Measurements from ENCODE around the gene RAB3GAP2. TPM values are rescaled to one million over a fixed set of nuclear protein-coding genes. Genes with fewer than 3 reads are reported as not detected.
A peak's percentile ranks its signal among the peaks of the same experiment; 100 is the strongest.
"Not testable (repeated sequence)": the region's sequence is repeated elsewhere in the genome, so short reads cannot be mapped to it uniquely, and the experiment has no call there.

The RAB3GAP2 gene
- total RNA-seq, 1 donor from 2014 or later, result 47.0 TPM

DNA sequence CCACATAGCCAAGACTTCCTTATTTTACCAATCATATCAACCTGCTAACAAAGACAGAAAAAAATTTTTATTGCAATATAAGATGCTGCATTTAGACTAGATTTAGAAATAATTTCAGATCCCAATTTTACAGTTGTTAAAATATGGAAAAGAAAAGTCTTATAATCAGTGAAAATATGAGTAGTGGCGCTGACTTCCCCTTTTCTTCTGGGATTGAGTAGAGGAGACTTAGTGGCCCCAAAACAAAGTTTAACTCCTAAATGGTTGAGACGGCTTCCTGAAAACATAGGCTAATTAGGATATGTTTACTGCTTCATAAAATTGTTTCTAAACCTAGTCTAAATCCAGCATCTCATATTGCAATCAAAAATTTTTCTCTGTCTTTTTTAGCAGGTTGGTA is 68.4 kb downstream of the RAB3GAP2 start:
- DNase-seq (ENCODE audit: low read depth), result no peak

DNA sequence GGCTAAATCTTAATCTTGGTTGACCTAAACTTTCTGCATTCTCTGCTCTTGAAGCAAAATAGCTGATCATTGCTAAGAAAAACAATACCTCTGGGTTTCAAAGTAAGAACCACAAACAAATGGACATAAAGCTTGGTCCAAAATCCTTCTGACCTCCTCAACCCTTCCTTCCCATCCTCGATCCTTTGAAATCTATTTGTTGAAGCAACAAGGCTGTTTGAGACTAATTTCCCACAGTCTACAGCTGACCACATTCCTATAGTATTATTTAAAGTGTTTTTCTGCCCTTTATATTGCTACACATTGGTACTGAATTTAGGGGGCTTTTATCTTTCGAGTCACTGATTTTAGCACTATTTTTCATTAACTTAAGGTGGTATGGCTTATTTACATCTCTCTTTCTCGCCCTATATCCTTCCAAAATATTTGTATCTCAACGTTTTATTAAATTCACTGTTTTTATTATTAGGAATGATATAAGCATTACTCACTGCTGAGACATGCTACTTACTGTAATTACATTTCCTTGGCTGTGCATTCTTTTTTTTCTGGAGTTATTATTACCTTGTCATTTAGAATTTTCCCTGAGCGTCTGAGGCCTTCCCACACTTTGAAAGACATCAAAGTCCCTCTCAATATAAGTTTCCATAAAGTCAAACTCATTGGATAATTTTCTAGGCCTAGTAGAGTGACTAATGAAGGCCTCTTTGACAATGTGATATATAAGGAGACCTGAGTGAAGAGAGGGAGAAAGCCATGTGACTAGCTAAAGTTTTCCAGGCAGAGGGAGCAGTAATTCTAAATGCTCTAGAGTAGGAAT is 73.9 kb downstream of the RAB3GAP2 start:
- no peak for DNase-seq (ENCODE audit: low read depth)

DNA sequence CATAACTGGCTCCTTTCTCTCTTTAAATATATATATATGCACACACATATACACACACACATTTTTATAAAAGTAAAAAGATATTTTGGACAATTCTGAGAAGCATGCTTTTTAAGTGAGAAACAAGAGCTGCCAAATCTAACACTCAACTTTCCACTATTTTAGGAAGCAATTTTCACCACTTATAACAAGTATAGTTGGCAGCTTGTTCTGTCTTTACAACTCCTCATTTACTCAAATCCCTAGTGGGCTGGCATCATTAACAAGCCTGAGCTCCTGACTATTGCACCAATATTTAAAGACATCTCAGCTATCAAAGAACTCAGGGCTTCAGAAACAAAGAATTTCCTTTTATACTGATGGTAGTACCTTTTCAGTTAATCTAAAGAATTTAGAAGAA is 76.6 kb downstream of the RAB3GAP2 start:
- no peak for DNase-seq (ENCODE audit: low read depth)

DNA sequence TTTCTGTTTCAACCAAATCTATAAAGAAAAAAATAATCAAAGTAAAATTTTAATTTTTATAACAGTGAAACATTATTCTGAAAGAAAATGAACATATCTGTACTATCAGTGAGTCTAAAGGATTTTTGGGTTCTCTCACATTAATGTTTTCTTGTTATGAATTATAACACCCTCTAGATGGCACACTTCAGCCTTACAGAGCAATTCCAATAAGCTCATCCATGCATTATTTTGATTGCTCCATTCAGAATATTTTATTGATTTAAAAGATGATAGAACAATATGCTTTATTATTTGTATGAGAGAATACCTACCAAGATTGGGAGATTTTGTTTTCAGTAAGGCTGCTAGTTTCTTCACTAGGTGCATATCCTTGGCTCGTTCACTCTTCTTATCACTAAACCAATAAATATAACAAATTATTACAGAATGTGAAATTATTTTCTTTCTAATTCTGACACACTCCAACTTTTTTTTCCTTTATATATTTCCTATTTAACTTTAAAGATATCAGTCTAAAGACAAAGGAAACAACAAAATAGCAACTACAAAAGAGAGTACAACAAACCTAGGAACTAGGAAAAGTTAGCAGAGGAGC is 82.4 kb downstream of the RAB3GAP2 start:
- DNase-seq (ENCODE audit: low read depth), result peak; percentile 47

DNA sequence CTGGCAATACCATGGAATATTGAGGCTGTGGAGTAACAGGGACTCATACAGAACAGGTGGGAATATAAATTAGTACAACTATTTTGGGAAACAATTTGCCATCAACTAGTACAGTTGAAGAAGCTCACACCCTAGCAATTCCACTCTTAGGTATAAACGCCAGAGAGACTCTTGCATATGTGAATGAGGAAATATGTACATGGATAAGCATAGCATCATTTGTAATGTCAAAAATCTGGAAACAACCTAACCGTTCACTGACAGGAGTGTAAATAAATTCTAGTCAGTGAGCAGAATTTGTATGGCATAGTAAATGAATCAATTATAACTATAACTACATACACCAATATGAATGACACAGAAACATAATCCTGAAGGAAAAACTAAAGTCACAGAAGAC is 83.7 kb downstream of the RAB3GAP2 start:
- no peak for DNase-seq (ENCODE audit: low read depth)

DNA sequence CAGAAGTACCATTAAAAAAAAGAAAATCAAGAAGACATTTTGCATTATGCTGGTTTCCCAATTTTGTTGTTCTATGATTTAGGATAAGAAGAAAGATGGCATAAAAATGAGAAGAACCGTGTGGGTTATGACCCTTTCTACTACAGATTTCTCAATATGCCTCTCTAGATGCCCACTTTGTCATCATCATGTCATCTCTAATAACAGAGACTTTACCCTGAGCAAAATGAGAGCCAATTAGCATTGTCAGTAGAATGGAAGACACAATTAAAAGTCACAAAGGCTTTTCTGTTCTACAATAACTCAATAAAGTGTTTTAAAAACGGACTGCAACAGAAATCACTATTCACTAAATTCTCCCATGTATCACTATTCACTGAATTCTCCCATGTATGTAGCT is 85.5 kb downstream of the RAB3GAP2 start:
- DNase-seq (ENCODE audit: low read depth), result no peak

DNA sequence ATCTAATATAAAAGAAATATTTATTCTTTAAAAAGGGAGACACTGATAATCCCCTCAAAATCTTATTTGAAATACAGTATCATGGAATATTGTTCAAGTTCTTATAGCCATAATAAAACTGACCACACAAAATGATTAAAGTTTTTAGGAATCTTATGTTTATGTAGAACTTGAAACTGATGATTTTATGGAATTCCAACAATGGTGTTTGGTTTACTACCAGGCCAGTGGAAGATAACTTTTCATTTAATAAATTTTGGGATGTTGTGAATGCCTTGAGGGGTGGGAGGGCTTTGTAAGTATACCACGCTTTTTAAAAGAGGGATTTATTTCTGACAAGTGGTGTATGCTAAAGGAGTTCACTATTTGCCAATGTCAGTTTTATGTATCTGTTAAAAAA is 87.7 kb downstream of the RAB3GAP2 start:
- DNase-seq (ENCODE audit: low read depth), result no peak

DNA sequence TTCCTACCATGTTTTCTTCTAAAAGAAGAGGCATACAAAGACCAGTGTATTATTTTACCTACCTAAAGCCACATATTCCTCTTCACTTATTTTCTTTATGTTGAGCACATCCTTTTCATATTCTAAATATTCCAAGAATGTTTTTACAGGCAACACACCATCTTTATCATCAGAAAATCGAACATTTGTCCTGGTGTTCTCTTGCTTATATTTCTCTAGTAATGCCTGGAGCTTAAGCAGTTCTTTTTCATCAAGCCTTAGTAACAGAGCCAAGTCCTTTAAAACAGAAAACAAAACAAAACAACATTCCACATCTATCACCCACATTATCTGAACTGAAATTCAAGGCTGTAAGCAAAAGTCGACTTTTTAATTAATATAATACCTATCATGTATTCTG is 89.6 kb downstream of the RAB3GAP2 start:
- no peak for DNase-seq (ENCODE audit: low read depth)

DNA sequence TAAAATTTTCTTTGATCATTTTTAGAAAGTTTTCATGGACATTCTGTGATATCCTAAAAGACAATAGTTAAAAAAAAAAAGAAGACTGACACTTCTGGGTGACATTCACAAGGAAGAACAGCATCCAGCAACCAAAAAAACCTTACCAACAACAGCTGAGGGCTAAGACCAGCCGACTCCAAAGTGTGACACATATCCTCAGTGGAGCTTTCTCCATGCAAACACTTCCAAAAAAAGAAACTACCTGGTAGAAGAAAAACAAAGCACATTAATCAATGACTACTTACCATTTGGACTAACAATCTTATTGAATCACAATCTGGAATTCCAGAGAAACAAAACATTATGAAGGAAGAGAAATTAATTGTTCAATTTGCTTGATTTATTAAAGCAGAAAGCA is 90.1 kb downstream of the RAB3GAP2 start:
- peak; percentile 4 for DNase-seq (ENCODE audit: low read depth)

DNA sequence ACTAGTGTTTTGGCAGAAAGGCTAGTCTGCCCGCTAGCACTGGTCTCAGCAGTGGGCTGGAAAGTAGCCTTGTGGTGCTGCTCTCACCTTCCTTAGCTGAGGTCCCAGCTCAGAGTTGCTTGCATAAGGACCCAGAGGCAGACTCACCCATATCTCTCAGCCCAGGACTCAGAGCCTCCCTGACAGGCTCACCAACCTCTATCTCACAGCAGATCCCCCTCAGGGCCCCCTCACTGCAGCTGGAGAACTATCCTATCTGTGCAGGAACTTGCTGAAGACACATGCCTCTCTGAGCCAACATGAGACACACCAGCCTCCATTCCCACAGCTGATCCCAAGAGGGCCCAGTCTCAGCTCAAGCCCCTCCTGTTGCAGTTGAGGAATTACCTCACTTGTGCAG is 95.7 kb downstream of the RAB3GAP2 start:
- no peak for DNase-seq (ENCODE audit: low read depth)

DNA sequence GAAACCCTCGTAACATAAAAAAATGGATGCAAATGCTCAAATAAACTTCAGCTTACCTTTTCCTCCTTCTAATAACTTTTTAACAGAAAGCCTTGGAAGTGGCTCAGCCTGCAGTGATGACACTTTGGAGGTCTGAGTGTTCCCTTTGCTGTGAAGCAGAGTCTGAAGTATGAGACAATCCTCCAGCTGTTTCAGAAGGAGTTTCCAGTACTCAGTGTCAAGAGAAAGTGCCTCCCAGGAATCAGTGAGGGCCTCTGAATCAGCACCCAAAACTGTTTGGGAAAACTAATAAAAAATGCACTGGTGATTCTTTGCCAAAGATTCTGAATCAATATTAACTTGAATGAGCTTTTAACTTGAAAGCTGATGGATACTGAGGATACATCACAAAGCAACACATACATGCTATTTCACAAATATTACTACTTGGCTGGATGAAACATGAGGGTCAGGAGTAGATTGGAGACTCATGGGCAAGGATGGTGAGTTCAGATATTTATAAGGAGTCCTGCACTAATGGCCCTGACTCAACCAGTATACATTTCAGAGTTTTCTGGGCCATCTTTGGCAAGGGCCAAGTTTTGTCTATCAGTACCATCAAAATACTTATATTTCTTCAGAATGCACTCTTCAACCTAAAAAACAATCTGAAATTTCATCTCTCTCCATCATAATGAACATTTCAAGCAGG is 101.3 kb downstream of the RAB3GAP2 start:
- DNase-seq (ENCODE audit: low read depth), result no peak

DNA sequence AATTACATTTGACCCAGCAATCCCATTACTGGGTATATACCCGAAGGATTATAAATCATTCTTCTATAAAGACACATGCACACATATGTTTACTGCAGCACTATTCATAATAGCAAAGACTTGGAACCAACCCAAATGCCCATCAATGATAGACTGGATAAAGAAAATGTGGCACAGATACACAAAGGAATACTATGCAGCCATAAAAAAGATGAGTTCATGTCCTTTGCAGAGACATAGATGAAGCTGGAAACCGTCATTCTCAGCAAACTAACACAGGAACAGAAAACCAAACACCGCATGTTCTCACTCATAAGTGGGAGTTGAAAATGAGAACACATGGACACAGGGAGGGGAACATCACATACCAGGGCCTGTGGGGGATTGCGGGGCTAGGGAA is 102.4 kb downstream of the RAB3GAP2 start:
- not testable (repeated sequence) for DNase-seq (ENCODE audit: low read depth)

DNA sequence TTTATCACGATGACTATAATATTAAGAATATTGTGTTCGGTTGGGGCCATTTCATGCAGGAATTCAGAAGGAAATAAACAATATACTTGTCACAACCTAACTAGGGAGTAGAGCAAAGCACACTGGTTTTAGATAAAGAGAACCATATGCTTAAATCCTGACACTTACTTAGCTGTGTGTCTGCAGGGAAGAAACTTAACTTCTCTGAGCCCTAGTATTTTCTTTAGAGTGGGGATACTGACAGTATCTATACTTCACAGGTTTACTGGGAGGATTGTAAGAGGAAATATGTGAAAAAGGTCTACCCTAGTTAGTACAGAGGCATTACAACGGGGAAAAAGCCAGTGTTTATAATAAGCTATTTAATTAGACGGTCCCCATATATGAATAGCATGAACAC is 105.4 kb downstream of the RAB3GAP2 start:
- DNase-seq (ENCODE audit: low read depth), result no peak

DNA sequence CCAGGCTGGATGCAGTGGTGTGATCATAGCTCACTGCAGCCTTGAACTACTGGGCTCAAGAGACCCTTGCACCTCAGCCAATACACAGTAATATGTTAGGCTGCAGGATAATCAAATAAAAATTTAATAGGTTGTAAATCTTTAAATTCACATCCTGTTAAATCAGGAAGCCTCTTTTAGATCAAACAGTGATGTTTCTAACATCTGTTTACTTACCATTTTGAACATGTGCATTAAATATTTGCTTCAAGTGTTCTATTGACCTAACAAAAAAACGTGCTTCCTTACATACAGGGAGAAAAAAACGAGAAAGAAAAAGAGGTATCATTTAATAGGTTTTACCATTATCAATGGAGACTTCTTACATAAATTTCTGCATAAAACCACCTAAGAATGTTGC is 107.7 kb downstream of the RAB3GAP2 start:
- no peak for DNase-seq (ENCODE audit: low read depth)

DNA sequence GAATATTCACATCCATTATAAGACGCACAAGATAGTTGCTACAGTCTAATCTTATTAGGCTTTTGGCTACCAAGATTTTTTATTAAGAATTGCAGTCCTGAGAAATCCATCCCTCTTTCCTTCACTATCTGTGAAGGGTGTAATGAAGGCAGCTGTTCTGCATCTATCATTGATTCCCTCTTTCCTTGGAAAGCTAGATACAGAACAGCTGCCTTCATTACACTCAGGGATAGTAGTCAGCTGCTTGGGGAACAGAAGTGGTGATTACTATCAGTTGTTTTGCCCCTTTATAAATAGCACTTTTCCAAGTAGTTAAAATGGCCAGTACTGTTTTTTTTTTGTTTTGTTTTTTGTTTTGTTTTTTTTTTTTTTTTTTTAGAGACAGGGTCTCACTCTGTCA is 108.1 kb downstream of the RAB3GAP2 start:
- no peak for DNase-seq (ENCODE audit: low read depth)

DNA sequence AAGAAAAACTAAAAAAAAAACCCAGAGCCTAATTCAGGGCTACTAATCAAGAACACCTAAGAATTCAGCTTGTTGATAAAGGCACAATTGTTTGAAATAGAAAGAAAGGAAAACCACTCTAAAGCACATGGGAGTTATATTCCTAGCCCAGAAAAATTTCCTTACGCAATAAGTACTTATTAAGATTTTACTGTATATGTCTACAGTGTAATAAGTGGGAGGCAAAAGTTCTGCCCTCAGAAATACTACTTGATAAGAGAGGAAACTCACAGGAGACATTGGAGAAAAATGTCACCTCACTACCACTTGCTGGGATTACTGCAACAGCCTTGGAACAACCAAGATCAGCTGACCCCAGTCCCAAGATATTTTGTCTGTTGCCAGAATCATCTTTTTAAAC is 112.2 kb downstream of the RAB3GAP2 start:
- no peak for DNase-seq (ENCODE audit: low read depth)

DNA sequence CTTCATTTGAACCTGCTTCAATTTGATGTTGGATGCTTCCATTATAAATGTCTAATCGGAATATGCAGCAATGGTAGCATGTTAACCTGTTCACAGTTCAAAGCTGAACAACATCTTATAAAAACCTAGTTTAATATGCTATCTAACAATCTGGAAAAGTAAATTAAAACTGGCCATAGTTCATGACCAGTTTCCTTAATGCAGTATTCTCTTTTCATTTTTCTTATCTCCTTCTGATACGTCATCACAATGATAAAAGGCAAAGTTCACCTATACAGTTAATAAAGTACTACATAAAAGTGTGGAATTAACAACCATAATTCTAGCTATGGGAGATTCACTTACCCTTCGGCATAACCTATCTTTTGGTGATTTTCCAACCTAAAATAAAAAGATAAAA is 113.2 kb downstream of the RAB3GAP2 start:
- no peak for DNase-seq (ENCODE audit: low read depth)

DNA sequence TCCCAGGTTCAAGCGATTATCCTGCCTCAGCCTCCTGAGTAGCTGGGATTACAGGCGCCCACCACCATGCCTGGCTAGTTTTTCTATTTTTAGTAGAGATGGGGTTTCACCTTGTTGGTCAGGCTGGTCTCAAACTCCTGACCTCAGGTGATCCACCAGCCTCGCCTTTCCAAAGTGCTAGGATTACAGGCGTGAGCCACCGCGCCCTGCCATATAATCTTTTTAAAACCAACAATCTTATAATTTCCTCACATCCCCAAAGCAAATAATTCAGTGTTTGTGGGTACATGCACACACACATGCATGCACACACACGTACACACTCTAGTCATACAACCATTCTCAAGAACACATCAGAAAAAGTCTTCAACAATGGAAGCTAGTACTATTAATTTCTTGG is 113.7 kb downstream of the RAB3GAP2 start:
- DNase-seq (ENCODE audit: low read depth), result not testable (repeated sequence)

DNA sequence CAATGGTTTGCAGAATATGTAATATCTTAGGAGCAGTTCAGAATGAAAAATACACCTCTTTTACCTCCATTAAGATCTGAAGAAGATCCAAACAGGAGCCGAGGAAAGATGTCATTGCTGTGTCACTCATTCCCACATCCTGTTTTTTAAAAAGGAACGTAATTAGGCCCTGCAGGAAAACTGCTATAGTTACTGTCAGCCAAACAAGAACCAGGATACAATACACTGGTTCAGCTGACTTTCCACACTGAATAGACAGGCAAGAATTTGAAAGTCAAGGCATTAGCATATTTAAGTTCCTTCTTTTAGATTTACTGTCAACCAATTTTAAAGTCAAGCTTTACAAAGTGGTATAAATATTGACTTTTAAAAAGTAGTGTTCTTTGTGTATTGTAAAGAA is 114.5 kb downstream of the RAB3GAP2 start:
- DNase-seq (ENCODE audit: low read depth), result no peak

DNA sequence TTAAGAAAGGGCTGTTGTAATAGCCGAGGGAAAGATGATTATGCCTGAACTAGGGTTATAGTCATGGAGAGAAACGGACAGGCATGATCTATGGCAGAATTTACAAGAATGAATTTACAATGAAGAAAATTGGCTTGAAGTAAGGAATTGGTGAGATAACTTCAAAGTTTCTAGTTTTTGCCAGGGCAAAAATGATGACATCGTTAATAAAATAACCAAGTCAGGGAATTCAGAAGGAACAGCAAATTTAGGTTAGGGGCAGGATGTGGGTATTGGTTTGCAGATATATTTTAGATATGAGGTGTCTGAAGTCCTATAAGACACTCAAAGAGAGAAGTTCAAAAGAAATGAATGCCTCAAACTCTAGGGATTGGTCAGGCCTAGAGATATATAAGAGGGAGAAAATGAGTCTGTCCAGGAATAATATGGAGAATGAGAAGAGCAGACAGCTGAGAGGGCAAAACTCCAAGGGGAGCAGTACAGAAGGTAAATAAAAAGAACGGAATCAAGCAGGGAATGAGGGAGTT is 115.6 kb downstream of the RAB3GAP2 start:
- no peak for DNase-seq (ENCODE audit: low read depth)

DNA sequence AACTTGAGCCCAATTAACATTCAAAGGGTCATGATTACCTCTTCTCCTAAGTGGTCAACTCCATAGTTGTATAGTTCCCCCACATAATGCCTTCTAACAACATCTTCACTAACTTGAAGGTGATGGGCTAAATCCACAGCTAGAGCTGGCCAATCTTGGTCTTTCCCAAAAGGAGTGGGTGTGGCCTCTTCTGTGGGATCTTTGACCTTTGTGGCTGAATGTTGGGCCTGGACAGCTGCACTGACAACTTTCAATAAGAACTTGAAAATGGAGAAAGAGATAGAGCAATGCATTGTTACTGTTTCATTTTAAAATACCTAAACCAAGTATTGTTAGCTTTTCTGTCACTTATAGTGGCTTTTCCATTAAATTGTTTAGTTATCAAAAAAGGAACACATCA is 119.1 kb downstream of the RAB3GAP2 start:
- DNase-seq (ENCODE audit: low read depth), result no peak

DNA sequence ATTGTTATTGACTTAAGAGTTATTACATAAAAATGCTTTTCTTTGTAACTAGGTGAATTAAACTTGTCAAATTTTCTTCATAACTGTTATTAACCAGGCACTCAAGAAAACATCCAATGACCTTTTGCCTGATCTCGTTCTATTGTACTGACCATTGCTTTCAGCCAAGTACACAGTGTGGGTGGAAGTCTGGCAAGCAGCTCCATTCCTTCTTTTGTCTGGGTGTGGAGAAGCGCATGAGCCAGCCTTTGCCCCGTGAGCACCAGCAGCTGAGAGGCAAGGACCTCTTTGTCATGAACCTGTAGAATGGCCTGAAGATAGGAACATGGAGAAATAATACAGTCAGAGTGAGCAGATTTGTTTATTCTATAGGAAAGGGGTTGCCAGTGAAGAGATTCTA is 120.8 kb downstream of the RAB3GAP2 start:
- DNase-seq (ENCODE audit: low read depth), result peak; percentile 15

DNA sequence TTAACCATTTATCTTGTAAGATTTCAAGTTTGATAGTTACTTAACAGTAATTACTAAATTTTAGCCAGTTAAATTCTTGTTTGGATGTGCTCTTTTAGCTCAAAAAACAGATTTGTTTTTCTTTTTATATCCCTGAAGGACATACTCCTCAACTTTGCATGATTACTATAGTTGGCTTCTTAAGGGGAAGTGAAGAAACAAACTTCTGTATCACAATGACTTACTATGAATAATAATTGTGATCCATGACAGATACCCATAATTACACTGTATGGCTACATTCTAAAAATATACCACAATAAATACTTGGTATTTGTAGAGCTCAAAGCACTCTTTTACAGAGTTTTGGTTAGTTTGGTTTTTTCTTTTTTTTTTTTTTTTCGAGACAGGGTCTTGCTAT is 122.5 kb downstream of the RAB3GAP2 start:
- DNase-seq (ENCODE audit: low read depth), result no peak

Data from renal cortical epithelial cell (primary cell).